Measurements from ENCODE around the gene NCLN.
"Not testable (repeated sequence)": the region's sequence is repeated elsewhere in the genome, so short reads cannot be mapped to it uniquely, and the experiment has no call there.

Gene NCLN

DNA sequence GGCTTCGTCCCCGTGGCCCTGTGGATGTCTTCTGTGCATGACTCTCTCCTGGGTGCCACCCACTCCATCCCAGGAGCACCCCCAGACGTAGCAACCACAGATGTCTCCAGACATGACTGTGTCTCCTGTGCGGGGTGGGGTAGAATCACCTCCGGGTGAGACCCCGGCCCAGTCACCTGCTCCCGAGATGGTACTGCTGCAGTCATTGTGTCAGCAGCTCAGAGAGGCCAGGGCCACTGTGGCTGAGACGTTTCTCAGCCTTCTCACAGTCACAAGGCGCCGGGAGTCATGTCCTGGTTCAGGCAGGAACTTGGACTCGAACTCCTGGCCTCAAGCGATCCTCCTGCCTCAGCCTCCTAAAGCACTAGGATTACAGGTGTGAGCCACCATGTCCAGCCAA, 16.6 kb downstream of the NCLN start:
- DNase-seq: no peak

DNA sequence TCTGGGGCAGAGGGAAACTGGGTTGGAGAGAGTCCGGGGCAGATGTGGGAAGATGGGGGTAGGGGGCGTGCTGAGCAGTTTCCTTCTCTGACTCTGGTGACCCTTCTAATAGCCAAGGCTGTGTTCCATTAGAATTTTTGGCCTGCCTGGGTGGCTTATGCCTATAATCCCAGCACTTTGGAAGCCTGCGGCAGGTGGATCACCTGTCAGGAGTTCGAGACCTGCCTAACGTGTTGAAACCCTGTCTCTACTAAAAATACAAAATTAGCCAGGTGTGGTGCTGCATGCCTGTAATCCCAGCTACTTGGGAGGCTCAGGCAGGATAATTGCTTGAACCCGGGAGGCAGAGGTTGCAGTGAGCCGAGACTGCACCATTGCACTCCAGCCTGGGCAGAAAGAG, 17.2 kb downstream of the NCLN start:
- DNase-seq: not testable (repeated sequence)

DNA sequence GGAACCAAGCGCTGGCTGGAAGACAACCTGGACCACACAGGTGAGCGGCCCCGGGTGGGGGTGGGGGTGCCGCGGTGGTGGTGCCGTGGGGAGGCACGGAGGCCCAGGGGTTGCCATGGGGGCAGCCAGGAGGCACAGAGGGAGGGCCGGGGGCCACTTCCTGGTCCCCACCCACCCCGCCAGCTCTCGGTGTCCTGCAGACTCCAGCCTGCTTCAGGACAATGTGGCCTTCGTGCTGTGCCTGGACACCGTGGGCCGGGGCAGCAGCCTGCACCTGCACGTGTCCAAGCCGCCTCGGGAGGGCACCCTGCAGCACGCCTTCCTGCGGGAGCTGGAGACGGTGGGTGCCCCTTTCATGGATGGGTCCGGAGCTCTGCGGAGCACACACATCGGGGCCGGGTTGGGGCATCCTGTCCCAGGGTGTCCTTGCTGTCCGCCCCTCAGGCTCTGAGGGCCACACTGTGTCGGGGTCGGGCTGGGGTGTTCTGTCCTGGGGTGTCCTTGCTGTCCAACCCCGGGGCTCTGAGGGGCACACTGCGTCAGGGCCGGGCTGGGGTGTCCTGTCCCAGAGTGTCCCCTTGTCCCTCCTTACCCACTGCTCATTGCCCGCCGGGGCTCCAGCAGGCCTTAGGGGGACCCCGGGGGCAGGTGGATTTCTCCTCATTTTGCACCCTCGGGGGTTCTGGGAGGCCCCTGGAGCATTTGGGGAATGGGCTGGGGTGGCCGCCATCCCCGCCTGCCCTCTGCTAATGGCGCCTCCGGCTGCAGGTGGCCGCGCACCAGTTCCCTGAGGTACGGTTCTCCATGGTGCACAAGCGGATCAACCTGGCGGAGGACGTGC, 18.3 kb downstream of the NCLN start:
- no peak for DNase-seq

DNA sequence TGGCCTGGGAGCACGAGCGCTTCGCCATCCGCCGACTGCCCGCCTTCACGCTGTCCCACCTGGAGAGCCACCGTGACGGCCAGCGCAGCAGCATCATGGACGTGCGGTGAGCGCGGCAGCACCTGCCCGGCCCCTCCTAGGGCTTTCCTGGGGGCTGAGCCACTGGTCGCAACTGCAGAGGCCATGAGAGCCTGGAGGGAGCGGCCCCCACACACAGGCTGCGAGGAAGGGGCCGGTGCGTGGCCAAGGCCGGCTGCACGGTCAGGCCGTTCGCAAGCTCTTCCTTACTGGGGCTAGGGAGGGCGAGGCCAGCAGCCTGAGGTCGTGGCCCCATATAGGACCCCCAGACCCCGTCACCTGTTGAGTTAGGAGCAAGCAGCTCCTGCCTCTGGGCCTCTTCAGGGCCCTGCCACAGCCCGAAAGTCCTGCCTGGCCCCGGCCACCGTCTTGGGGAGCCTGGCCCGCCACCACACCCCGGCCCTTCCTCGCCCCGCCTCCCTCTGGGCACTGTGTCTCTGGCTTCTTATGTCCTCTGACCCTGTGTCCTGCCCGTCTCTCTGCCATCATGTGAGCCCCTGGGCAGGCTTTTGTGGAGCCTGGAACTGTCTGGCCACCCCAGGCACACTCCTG, 19.0 kb downstream of the NCLN start:
- DNase-seq: no peak

DNA sequence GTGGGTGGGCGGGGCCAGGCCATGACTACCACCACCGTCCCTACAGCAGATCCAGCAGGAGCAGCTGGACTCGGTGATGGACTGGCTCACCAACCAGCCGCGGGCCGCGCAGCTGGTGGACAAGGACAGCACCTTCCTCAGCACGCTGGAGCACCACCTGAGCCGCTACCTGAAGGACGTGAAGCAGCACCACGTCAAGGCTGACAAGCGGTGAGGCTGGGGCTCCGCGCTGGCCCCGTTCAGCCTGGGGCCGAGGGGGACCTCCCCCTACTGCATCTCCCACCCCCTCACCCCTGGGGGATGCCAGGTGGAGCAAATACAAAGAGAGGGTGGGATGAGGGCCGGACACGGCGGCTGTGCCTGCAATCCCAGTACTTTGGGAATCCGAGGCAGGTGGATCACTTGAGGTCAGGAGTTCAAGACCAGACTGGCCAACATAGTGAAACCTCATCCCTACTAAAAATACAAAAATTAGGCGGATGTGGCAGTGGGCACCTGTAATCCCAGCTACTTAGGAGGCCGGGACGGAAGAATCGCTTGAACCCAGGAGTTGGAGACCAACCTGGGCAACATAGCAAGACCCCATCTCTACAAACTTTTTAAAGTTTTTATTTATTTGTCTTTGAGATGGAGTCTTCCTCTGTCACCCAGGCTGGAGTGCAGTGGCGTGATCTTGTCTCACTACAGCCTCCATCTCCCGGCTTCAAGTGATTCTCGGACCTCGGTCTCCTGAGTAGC, 20.7 kb downstream of the NCLN start:
- DNase-seq: no peak

GRCh38 chr19:3207461-3208242, 21.9 kb downstream of the NCLN start:
- DNase-seq: no peak

DNA sequence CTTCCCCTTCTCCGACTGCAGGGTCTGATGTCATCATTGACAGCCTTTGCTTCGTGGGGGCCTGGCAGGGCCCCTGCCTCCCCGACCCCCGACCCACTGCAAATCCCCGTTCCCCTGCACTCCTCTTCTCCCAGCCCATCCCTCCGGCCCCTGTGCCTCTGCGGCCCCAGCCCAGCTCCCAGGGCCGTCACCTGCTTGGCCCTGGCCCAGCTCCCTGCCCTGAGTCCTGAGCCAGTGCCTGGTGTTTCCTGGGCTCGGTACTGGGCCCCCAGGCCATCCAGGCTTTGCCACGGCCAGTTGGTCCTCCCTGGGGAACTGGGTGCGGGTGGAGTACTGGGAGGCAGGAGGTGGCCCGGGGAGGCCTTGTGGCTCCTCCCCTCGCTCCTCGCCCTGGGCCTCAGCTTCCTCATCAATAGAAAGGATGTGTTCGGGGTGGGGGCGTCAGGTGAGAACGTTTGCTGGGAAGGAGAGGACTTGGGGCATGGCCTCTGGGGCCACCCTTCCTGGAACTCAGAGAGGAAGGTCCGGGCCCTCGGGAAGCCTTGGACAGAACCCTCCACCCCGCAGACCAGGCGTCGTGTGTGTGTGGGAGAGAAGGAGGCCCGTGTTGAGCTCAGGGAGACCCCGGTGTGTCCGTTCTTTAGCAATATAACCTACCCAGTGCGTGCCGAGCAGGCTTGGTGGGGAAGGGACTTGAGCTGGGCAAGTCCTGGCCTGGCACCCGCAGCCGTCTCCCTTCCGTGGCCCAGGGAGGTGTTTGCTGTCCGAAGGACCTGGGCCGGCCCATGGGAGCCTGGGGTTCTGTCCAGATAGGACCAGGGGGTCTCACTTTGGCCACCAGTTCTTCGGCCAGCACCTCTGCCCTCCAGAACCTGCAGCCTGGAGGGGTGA, 22.8 kb downstream of the NCLN start:
- no peak for DNase-seq

- peak; percentile 70 for DNase-seq
These were observed 24.8 kb downstream of the NCLN start for GRCh38 chr19:3210347-3211017.

DNA sequence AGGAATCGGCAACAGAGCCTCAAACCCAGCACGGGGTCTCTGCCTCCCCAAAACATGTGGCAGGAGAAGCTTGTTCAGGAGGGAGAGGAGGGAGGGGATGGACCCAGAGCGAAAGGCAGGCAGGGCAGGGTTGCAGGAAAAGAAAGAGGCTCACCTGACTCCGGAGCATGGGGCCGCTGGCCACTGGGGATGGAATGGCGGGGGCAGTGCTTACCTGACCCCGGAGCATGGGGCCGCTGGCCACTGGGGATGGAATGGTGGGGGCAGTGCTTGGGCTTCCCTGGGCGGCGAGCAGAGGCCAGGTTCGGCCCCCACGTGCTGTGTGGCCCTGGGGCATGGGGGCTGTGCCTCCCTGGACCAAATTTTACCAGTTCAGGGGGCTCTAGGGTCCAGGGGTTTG, 25.5 kb downstream of the NCLN start:
- DNase-seq: no peak

- no peak for DNase-seq
These were observed 27.4 kb downstream of the NCLN start for GRCh38 chr19:3213159-3213558.

- DNase-seq: no peak
These were observed 31.1 kb downstream of the NCLN start for GRCh38 chr19:3216874-3217273.

DNA sequence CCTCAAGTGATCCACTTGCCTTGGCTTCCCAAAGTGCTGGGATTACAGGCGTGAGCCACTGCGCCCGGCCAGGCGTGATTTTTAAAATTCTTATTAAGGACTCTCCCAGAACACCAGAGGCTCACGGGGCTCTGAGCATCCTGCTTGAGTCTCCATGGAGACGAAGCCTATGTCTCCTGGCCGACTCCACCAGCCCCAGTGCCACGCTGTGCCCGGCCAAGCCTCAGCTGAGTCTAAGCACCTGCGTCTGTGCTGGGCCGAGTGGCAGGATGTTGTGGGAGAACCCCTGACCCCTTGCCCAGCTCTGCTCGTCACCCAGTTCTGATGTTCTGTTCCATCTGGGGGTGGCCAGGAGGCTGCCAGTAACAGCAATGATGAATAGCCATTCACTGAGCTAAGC, 34.8 kb downstream of the NCLN start:
- DNase-seq: no peak

DNA sequence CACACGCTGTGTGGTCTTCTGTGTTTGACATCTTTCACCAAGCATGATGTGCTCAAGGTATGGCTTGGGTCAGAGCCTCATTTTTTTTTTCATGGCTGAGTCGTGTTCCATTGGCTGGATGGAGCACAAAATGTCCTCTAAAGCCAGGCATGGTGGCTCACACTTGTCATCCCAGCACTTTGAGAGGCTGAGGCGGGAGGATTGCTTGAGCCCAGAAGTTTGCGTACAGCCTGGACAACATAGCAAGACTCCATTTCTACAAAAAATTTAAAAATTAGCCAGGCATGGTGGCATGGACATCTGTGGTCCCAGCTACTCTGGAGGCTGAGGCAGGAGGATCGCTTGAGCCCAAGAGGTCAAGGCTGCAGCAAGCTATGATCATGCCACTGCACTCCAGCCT, 35.8 kb downstream of the NCLN start:
- DNase-seq: not testable (repeated sequence)

DNA sequence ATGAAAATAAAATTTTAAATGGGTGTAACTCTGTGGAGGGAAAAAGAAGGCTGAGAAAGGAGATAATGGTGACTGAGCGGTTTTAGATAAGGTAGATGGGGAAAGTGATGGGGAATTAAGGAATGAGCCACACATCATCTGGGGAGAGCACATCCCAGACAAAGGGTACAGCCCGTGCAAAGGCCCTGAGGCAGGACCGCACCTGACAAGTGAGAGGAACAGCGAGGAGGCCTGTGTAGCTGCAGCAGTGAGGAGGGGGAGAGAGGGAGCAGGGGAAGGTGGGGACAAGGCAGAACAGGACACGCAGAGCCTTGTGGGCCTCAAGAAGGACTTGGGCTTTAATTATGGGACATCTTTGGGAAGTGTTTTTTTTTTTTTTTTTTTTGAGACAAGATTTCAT, 37.0 kb downstream of the NCLN start:
- no peak for DNase-seq

GRCh38 chr19:3224346-3225168, 38.8 kb downstream of the NCLN start, which contains the start of gene CELF5:
Gene CELF5, plus strand, starts transcription at chr19:3224661. Its CDS starts 79 bp downstream, at chr19:3224740.
- peak; percentile 73 for DNase-seq

GRCh38 chr19:3225169-3225485, 39.4 kb downstream of the NCLN start:
- no peak for DNase-seq

- no peak for DNase-seq
These were observed 40.0 kb downstream of the NCLN start for GRCh38 chr19:3225677-3226093.

- DNase-seq: no peak
These were observed 41.4 kb downstream of the NCLN start for GRCh38 chr19:3227054-3227626.

GRCh38 chr19:3229346-3229743, 43.6 kb downstream of the NCLN start:
- no peak for DNase-seq

- DNase-seq: no peak
These were observed 44.3 kb downstream of the NCLN start for GRCh38 chr19:3229888-3230496.

Data from RPMI8226 (cell line).